Gastroesophageal sphincter (tissue), 3 donors: Measurements from ENCODE around the gene SLC36A4.

Experiments
- POLR2AphosphoS5 ChIP-seq: sonication (generic); formaldehyde crosslinking; IDR thresholded peaks from one replicate; pipeline ENCODE4 v1.6.1; 2017; ENCODE audit warnings: antibody characterized with exemption
- TF ChIP-seq, protein P1 (sequence below), 4 experiments: fragments of 200-600 bp in 2 of 4; fragments of 450-650 bp in 2 of 4; sonication (generic) in 1 of 4; IDR thresholded peaks; one replicate each; pipeline ENCODE4 v1.5.1; 2017 to 2019; ENCODE audit warnings: antibody characterized with exemption in 4 of 4, mild to moderate bottlenecking in 2 of 4, moderate library complexity in 2 of 4

DNA sequence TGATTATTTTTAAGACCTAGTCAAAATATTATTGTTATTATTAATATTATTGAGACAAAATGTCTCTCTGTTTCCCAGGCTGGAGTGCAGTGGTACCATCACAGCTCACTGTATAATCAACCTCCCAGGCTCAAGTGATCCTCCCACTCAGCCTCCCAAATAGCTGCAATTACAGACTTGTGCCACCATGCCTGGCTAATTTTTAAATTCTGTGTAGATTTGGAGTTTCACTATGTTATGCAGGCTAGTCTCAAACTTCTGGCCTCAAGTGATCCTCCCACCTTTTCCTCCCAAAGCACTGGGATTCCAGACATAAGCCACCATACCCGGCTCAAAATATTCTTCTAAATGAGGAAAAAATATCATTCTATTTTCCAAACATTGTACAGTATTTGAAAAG, 37.0 kb downstream of the SLC36A4 start:
- TF ChIP-seq POLR2AphosphoS5, result no peak
- TF ChIP-seq, protein P1, sequence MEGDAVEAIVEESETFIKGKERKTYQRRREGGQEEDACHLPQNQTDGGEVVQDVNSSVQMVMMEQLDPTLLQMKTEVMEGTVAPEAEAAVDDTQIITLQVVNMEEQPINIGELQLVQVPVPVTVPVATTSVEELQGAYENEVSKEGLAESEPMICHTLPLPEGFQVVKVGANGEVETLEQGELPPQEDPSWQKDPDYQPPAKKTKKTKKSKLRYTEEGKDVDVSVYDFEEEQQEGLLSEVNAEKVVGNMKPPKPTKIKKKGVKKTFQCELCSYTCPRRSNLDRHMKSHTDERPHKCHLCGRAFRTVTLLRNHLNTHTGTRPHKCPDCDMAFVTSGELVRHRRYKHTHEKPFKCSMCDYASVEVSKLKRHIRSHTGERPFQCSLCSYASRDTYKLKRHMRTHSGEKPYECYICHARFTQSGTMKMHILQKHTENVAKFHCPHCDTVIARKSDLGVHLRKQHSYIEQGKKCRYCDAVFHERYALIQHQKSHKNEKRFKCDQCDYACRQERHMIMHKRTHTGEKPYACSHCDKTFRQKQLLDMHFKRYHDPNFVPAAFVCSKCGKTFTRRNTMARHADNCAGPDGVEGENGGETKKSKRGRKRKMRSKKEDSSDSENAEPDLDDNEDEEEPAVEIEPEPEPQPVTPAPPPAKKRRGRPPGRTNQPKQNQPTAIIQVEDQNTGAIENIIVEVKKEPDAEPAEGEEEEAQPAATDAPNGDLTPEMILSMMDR (IDR thresholded peaks at IDR 0.05), result no peak
